GM13977 (cell line): ENCODE results near the gene TUBB4B.

Experiments used
- DNase-seq: peaks from one replicate; pipeline ENCODE4 v3.0.0; 2012; ENCODE audit warnings: low spot score
- in situ Hi-C: fragments of 300-500 bp; cut with MboI; formaldehyde crosslinking; loops from one replicate; pipeline ENCODE4 v1.12.0; 2022; ENCODE audit warnings: low sequenced_read_pairs, low pct_unique_long_range_greater_than_20kb, mixed read lengths, inconsistent platforms; ENCODE audit not compliant: unreplicated experiment
- TF ChIP-seq, protein P1 (sequence below): IDR thresholded peaks from 2 replicates; pipeline ENCODE4 v1.5.1; 2012; ENCODE audit warnings: mild to moderate bottlenecking, control low read depth; ENCODE audit not compliant: insufficient read depth; ENCODE audit errors: extremely low read depth, missing control alignments

TUBB4B gene

DNA sequence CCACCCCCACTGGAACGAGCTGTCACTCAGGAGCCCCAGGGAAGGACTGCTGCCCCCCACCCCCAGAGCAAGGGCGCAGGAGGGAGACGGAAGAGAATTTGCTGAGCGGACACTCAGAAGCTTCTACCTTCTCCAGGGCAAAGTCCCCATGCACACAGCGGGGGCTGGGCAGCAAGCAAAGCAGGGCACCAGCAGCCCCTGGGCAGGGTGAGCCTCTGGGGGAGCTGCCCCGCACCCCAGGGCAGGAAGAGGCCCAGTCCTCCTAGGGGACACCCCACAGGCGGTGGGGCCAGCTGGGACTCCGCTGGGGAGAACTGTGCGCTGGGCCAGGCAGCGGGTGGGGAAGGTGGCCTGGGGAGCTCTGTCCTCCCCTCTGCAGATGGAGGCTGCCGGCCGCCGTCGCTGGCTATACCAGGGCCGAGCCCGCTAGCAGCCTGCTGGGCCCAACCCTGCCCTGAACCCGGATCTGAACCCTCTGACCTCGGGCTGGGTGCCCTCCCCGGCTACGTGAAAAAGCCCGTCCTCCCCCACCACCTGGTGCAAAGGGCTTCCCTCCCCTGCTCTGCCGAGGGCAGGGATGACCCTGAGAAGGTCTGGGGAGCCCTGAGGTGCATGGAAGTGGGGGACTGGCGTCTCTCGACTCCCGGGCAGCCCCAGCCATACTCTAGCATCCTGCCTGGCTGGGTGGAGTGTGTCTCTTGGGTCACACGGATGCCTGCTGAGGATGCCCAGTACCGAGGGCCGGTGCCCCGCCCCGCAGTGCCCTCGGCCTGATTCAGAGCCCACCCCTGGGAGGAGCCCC, 11.0 kb upstream of the TUBB4B start:
- in situ Hi-C loops = loop anchor here (10.0 kb wide), 1 partner anchor 105 kb away; no protein-coding TSS in a partner anchor
- TF ChIP-seq, protein P1, sequence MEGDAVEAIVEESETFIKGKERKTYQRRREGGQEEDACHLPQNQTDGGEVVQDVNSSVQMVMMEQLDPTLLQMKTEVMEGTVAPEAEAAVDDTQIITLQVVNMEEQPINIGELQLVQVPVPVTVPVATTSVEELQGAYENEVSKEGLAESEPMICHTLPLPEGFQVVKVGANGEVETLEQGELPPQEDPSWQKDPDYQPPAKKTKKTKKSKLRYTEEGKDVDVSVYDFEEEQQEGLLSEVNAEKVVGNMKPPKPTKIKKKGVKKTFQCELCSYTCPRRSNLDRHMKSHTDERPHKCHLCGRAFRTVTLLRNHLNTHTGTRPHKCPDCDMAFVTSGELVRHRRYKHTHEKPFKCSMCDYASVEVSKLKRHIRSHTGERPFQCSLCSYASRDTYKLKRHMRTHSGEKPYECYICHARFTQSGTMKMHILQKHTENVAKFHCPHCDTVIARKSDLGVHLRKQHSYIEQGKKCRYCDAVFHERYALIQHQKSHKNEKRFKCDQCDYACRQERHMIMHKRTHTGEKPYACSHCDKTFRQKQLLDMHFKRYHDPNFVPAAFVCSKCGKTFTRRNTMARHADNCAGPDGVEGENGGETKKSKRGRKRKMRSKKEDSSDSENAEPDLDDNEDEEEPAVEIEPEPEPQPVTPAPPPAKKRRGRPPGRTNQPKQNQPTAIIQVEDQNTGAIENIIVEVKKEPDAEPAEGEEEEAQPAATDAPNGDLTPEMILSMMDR = no peak
- DNase-seq = no peak

DNA sequence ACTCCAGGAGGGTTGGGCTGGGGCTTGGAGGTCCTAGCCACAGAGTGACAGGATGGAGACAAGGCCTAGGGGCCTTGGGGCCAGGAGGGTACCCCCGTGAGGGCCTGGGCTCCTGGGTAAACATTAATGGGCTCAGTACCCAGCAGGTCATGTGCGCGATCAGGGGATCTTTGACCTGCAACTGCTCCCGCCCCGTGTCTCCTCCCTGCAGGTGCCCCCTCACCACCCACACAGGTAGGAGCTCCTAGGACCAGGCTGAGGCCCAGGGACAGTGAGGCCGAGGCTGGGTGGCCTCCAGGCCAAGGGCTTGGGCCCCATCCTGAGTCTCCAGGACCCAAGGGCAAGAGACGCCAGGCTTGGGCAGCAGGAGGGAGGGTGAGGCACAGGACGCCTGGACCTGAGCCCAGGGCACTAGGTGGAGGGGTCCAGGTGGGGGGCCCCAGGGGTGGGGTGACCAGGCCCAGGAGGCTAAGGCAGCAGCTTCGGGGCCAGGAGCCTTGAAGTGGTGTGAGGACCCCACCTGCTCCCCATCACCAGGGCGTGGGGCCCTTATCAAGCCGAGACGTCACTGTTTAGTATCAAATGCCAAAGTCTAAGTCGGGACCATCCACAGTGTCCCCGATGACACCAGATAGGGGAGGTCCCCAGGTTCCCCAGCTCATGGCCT, 10.2 kb upstream of the TUBB4B start, which contains the start of gene SLC34A3:
TSS of gene SLC34A3 (plus strand) at position 197 of the 667 bp plus-strand sequence. CDS start 802 bp downstream, outside the sequence.
- TF ChIP-seq, protein P1 = no peak
- DNase-seq = no peak
- in situ Hi-C loops = no loop called here

DNA sequence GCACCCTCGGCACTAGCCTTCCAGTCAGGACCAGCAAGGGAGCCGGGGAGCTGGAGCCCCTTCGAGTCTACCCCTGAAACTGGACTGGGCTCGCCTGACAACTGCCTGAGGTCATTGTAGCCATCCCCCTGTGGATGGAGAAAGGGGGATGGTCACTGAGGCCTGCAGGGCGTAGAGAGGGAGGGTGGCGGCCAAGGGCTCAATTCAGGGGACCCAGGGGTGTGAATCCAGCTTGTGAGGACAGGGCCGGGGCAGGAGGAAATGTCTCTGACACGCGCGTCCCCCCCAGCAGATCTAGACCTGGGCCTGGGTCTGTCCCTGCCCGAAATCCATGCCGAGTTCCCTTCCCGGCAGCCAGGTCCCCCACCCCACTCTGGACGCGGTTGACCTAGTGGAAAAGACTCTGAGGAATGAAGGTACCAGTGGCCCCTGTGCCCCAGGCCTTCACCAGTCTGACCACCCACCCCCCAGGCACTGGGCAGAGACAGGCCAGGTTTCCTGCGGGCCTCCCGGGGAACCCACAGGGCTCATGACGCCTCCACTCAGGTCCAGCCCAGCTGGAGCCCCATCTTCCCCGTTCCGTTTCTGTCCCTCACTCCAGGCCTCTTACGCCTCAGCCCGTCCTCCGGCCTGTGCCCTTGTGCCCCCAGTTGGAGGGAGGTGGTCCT, 9.6 kb upstream of the TUBB4B start:
- in situ Hi-C loops = no loop called here
- TF ChIP-seq, protein P1 = no peak
- DNase-seq = no peak

DNA sequence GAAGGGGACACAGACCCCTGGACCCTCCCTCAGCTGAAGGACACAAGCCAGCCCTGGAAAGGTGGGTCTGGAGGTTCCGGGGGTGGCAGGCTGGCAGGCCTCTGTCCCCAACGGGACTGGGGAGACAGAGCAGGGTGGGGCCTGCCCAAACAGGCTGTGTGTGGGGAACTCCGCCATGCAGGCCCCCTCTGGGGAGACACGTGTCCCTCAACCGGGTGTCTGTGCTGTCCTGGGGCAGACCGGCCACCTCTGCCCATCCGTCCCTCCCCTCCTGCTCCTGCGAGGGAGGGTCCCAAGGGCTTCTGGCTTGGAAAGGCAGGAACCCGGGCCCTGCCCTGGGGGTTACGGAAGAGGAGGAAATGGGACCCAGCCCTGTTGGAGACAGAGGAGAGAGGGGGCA, 9.0 kb upstream of the TUBB4B start:
- TF ChIP-seq, protein P1 = no peak
- no peak for DNase-seq
- in situ Hi-C loops = no loop called here

DNA sequence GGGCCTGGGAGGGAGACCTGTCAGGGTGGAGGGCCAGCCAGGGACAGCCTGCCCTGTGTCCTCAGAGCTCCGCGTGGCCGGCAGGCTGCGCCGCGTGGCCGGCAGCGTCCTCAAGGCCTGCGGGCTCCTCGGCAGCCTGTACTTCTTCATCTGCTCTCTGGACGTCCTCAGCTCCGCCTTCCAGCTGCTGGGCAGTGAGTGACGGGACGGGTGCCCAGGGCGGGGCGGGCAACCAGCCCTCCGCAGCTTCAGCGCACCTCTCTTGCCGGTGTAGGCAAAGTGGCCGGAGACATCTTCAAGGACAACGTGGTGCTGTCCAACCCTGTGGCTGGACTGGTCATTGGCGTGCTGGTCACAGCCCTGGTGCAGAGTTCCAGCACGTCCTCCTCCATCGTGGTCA, 8.6 kb upstream of the TUBB4B start:
- DNase-seq = no peak
- TF ChIP-seq, protein P1 = no peak
- in situ Hi-C loops = no loop called here

DNA sequence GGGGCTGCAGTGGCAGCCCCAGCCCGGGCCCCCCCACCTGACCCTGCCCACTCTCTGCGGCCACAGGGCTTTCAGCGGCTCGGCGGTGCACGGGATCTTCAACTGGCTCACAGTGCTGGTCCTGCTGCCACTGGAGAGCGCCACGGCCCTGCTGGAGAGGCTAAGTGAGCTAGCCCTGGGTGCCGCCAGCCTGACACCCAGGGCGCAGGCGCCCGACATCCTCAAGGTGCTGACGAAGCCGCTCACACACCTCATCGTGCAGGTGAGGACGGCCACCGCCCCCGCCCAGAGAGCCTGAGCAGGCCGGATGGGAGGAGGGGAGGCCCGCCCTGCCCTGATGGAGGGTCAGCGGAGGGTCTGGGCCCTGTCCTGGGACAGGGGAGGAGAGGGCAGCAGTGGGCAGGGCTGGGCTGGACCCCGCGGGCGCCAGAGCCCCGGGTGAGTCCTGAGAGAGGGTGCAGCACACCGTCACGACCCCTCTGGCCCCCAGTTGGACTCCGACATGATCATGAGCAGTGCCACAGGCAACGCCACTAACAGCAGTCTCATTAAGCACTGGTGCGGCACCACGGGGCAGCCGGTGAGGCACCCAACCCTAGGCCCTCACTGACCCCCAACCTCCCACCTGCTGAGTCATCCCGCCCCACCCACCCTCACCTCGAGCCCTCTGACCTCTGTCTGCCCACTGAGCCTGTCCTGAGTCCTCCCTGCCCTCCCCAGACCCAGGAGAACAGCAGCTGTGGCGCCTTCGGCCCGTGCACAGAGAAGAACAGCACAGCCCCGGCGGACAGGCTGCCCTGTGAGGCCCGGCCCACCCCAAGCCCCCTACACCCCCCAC, 7.7 kb upstream of the TUBB4B start:
- in situ Hi-C loops = no loop called here
- TF ChIP-seq, protein P1 = no peak
- DNase-seq = no peak
